Renal cortical epithelial cell (primary cell): Measurements from ENCODE around the gene CMKLR1. TPM values are rescaled to one million over a fixed set of nuclear protein-coding genes. Genes with fewer than 3 reads are reported as not detected.

Source experiments
- DNase-seq: peaks from one replicate; pipeline ENCODE4 v3.0.0-alpha.2; 2011; ENCODE audit warnings: low read depth
- total RNA-seq: library from RNA; depleted of rRNA; stranded (reverse); fragments of >200 nt; gene quantifications from 2 replicates; pipeline ENCODE4 v1.2.3, GENCODE V29; 2014

CMKLR1 gene
- total RNA-seq, 1 donor from 2014 or later: not detected

DNA sequence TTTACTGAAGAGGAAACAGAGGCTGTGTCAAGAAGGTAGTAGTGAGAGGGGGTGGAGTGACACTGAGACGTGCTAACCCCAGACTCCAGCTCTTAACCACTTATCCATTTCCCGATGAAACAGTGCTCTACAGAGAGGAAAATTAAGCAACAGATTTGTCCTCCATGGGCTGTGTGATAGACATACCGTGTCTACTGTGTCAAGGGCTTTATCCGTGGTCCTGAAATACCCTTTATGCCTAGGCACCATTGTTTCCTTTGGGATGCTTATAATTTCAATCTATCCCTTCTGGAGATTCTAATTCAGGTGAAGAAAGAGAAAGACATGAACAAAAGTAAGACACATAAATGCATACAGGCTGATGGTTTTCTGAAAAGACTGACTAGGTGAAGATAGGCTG lies 71.7 kb downstream of the CMKLR1 start:
- no peak for DNase-seq

DNA sequence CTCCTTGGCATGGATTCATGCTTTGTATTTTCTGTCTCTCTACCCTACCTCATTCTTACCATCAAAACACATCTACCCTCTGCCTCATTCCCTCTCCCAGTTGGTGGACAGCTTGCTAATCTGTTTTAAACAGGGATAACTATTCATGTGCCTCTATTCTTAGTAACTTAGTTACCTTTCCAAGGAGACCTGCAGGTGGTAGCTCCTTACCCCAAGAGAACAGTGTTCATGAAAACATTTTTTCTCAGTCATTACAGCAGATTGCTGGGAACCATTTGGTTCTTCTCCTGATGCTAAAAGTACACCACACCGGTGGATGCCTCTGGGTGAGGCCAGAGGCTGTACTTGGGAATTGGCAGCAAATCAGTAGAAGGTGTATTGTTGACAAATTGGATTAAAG lies 73.0 kb downstream of the CMKLR1 start:
- DNase-seq: no peak

DNA sequence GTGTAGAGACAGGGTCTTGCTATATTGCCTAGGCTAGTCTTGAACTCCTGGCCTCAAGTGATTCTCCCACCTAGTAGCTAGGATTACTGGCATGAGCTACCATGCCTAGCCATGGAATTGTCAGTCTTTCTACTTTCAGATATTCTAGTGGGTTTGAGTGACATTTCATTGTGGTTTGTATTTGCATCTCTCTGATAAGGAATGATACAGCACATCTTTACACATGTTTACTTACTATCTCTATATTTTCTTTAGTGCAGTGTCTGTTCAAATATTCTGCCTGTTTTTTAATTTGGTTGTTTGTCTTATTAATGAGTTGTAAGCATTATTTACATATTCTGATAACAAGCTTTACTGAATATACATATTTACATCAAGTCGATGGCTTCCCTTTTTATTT lies 73.6 kb downstream of the CMKLR1 start:
- DNase-seq: no peak

GRCh38 chr12:108260969-108261368 lies 78.1 kb downstream of the CMKLR1 start:
- no peak for DNase-seq

DNA sequence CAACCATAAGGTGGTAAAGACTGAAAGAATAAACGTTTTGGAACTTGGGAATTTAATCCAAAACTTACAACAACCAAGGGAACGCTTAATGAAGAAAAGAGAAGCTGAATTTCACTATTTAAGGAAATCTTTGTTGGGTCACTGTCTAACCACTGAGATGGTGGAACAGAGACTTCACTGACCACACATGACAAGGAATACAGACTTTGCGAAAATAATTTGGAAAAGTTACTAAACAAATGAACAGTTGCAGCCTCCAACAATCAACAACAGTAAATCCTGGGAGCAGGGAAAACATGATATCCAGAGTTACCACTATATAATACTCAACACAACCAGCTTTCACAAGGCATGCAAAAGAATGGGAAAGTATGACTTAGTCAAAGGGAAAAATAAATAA lies 79.1 kb downstream of the CMKLR1 start:
- DNase-seq: no peak

DNA sequence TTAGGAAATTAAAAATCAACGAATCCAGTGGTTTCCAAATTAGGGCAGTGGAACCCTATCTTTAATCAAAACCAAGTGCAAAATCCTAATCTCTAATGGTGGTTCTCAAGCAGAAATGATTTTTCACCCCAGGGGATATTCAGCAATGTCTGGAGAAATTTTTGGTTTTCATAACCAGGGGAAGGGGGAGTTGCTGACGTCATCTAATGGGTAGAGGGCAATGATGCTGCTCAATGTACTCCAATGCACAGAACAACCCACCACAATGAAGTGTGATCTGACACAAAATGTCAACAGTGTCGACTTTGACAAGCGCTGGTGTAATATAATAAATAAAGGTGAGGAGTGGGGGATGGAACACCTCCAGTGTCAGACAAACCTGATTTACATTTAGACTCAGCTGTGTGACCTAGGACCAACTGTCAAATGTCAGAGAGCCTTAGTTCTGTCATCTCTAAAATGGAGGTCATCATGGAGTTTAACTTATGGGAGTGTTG lies 81.5 kb downstream of the CMKLR1 start:
- DNase-seq: no peak

DNA sequence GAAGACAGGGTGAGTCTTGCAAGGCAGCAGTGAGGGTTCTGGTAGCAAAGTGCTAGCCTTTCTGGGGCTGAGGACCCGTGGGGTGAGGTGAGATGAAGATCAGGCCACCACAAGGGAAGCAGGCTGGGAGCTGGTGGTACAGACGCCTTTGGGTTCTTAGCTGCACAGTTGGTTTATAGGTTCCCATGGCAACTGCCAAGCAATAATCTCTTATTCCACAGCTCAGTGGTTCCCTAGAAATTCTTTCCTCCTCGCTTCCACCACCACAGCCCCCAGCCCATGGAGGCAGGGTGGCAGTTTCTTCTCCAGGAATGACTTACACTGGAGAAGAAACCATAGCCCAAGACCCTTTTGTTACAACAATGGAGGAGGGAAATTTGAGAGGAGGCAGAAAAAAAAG lies 82.1 kb downstream of the CMKLR1 start:
- no peak for DNase-seq

GRCh38 chr12:108255252-108255602 lies 83.9 kb downstream of the CMKLR1 start:
- DNase-seq: no peak

DNA sequence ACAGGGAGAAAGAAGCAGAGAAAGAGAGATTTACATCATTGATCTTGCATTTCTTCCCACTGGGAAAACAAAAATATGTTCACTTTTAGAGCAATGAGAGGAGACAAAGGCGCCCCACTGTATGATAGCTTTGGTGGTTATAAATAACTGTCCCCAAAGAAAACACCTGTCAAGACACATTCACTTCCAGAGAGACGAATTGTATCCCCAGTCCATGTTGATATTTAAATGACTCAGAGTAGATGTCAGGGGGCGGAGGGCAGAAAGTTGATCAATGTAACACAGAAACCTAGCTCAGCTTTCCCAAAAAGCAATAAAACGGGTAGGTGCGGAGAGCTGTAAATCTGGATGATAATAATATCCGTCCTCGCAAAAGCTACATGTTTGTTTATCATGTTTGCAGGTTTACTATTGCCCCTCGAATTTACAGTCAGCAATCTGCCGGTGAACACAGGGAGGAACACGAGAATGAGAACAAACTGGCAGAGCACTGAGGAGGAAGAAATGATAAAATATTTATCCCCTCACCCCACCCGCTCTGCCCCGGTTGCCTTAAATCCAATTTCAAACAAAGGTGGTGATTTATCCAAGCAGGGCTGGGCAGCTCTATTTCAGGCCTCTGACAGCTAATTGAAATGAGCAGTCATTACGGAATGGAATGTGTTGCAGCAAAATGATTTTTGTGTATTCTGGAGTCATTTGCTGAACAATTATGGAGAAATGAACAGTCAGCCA lies 84.4 kb downstream of the CMKLR1 start:
- DNase-seq: no peak

DNA sequence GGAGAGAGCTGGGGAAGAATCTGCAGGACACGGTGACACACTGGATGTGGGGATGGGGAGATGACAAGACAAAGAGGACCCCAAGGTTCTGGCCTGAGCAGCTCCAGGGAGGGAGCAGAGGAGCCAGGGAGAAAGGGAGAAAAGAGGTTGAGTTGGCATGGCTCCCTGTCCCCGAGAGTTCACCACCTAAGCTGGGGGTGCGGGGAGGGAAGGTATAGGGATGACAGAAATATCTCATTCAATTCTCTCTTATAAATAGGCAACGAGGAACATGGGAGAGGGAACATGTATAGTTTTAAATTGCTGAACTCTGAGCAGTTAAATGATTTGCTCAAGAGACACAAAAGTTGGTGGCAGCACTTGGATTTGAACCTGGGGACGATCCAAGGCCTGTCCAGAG lies 85.1 kb downstream of the CMKLR1 start:
- DNase-seq: no peak

DNA sequence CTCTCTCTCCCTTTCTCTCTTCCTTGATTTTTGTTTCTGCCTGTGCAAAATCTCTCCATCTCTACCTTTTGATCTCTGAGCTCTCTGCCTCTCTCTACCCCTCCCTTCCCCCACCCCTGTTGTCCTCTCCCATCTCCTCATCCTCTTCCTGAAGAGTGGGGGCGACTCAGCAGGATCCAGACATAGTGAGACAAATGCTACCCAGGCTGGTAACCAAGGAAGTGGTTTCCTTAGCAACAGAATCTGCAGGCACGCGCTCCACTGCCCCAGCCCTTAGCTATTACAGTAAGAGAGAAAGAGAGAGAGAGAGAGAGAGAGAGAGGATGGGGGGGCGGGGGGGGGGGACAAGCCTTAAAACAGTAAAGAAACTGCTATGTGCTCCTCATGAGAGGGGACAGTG lies 85.6 kb downstream of the CMKLR1 start:
- DNase-seq: no peak

DNA sequence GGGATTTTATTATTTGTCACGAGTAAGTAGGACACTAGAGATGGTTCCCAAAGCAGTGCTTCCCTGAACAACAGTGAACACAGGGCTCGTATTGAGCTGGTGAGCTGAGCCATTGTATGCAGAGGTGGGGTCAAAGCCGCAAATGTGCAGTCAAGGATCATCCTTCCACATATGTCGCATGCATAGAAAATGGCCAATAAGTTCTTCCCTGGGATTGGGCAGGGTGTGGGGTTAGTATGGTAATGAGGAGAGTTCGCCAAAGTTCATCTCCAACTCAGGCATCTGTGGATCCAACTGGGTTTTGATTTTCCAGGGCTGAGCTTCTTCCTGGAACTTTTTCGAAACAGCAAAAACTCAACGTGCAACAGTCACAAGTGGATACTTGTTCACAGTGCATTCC lies 86.6 kb downstream of the CMKLR1 start:
- no peak for DNase-seq

DNA sequence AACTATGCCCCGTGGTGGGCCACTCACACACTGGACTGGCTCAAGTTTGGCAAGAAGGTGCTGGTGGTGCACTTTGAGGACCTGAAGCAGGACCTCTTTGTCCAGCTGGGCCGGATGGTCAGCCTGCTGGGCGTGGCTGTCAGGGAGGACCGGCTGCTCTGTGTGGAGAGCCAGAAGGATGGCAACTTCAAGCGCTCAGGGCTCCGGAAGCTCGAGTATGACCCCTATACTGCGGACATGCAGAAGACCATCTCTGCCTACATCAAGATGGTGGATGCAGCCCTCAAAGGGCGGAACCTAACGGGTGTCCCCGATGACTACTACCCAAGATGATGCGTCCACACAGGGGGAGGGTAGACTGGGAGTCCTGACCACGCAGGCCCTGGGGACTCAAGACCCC lies 91.1 kb downstream of the CMKLR1 start:
- no peak for DNase-seq

GRCh38 chr12:108247130-108247529 lies 92.0 kb downstream of the CMKLR1 start:
- DNase-seq: no peak

DNA sequence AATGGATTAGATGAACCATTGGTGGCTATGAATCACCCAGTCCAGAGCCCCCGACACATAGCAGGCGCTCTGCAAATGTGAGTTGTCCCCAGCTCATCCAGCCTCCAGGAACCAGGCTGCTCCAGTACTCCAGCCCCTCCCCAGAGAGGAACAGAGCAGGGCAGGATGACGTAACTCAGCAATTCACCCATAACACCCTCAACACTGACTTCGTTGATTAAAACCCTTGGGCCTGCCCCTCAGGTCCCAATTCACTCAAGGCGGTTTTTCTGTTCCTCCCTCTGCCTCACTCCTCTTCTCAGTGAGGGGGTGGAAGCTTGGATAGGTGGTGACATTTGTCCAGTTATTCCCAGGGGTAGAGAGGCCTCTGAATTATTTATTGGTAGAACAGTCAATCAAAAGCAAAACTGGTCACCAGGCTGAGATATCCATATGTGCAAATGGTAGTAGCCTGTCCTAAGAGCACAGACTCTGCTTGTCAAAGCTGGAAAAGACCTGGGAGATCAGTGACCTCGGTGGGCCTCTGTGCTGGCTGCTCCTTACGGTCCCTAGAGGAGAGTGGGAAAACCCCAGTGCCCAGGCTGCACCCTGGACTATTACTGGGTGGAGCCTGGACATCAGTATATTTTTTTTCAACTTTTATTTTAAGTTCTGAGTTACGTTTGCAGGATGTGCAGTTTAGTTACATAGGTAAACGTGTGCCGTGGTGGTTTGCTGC lies 97.0 kb downstream of the CMKLR1 start:
- no peak for DNase-seq

- no peak for DNase-seq
These were observed 98.2 kb downstream of the CMKLR1 start for GRCh38 chr12:108240928-108241327.

GRCh38 chr12:108240027-108240785 lies 98.9 kb downstream of the CMKLR1 start:
- DNase-seq: no peak

- DNase-seq: no peak
These were observed 99.7 kb downstream of the CMKLR1 start for GRCh38 chr12:108239378-108239777.

- no peak for DNase-seq
These were observed 100.6 kb downstream of the CMKLR1 start for GRCh38 chr12:108238474-108238873.
